ENCODE data around the gene PRKAR2B. TPM values are rescaled to one million over a fixed set of nuclear protein-coding genes. Genes with fewer than 3 reads are reported as not detected.

PRKAR2B gene
- total RNA-seq, 4 donors from 2014 or later, result 97.3 to 411 (median 236) TPM

DNA sequence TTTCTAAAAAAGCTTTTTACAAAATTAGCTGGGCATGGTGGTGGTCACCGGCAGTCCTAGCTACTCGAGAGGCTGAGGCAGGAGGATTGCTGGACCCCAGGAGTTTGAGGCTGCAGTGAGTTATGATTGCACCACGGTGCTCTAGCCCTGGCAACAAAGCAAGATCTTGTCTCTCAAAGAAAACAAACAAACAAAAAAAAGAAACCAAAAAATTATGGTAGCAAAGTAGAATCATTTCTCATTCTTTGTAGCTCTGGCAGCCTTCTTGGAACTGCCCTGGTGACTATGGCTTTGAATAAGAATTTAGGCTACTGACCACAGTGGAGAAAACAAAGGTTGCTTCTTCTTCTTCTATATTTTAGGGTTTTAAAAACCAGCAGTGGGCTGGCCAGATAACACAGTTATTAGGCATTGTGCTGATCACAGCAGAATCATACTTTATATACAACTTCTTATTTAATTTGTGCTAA, 41.9 kb upstream of the PRKAR2B start:
- TF ChIP-seq, protein P1, sequence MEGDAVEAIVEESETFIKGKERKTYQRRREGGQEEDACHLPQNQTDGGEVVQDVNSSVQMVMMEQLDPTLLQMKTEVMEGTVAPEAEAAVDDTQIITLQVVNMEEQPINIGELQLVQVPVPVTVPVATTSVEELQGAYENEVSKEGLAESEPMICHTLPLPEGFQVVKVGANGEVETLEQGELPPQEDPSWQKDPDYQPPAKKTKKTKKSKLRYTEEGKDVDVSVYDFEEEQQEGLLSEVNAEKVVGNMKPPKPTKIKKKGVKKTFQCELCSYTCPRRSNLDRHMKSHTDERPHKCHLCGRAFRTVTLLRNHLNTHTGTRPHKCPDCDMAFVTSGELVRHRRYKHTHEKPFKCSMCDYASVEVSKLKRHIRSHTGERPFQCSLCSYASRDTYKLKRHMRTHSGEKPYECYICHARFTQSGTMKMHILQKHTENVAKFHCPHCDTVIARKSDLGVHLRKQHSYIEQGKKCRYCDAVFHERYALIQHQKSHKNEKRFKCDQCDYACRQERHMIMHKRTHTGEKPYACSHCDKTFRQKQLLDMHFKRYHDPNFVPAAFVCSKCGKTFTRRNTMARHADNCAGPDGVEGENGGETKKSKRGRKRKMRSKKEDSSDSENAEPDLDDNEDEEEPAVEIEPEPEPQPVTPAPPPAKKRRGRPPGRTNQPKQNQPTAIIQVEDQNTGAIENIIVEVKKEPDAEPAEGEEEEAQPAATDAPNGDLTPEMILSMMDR (IDR thresholded peaks at IDR 0.05), result no peak
- ATAC-seq (ENCODE audit: low FRiP score), result no peak
- DNase-seq (ENCODE audit: low spot score), result no peak

DNA sequence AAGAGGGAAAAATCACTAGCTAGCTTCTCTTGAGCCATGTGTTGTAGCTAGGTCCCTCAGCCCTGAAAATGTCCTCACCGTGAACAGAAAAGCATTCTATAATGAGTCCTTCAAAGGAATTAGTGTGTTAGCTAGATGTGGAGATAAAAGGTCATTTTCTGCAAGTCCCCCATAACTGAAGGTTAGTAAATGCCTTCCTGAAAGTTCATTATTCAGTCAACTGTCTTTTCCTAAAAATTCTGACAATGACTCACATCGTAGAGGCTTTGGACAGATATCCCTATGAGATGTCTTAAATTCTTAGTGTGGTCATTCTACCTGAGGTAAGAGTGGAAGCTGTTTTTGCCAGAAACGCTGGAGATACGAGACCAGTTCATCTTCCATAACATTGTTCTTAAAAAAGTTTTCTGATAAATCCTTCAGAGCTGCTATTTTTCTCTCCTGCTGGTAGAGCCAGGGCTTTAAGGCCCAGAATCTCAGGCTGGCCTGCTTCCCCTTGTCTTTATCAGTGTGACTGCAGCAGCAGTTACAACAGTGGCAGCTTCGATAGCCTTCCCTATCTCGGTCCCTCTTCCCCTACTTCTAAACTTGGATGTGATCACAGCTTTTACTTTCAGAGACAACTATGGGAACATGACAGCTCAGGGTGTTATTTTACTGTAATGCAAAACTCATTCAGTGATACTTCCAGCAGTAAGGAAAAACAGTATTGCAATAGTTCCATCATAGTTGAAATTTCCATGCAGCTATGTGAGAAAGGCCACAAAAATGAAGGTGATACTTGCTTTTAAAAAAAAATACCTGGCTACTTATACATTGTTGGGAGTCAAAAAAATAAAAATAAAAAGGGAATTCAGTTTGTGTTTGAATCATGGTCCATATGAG, 37.3 kb upstream of the PRKAR2B start:
- no peak for ATAC-seq (ENCODE audit: low FRiP score)

DNA sequence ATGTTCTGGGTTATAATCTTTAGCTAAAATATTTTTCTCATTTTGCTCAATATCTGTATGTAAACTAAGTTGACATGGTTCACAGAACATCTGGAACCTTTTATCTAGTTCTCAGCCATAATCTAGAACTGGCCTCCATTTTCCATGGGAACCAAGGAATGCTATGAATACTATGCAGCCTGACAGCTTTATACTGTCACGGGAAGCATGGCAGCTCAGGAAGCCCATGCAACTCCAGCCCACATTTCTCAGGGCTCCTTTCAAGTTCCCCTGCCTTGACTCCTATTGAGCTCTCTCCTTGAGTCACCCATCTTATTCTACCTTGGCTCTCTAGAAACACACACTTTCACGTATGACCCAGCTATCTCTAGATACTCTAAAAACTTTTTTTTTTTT, 36.6 kb upstream of the PRKAR2B start:
- ATAC-seq (ENCODE audit: low FRiP score) (no peak), DNase-seq (ENCODE audit: low spot score) (no peak)
- TF ChIP-seq, protein P1 (IDR thresholded peaks at IDR 0.05), result no peak

More for the DNA sequence above, 37.3 kb upstream of the PRKAR2B start:
- DNase-seq (ENCODE audit: low spot score), result no peak
- TF ChIP-seq, protein P1 (IDR thresholded peaks at IDR 0.05), result no peak

DNA sequence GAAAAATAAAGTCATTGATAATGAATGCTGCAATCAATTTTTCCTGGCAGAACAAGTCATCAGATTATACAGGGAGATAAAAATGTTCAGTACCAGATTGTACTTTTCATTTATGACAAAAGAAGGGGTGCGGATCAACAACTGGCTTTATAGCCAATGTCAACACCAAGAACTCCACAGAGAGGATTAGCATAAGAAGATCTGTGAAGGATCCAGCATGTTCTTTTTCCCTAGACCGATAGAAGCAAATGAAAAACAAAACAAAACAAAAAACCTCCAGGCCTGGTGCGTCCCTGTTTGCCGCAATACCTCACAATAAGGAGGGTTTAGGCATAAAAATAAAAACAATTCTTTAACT, 34.7 kb upstream of the PRKAR2B start:
- TF ChIP-seq, protein P1 (IDR thresholded peaks at IDR 0.05), result no peak
- DNase-seq (ENCODE audit: low spot score), result no peak
- no peak for ATAC-seq (ENCODE audit: low FRiP score)

DNA sequence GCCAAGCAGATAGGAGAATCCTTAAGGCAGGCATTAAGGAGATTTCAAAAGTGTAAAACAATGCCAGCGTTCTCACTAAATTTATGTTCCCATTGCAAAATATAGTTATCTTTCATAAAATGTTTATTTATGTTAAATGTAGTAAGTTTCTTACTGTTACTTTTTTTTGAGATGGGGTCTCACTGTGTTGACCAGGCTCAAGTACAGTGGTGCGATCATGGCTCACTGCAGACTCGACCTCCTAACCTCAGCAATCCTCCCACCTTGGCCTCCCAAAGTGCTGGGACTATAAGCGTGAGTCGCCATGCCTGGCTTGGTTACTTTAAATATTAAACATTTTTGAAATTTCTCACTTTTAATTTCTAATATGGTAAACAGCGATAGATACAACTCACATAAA, 31.8 kb upstream of the PRKAR2B start:
- TF ChIP-seq, protein P1 (IDR thresholded peaks at IDR 0.05), result no peak
- ATAC-seq (ENCODE audit: low FRiP score) (no peak), DNase-seq (ENCODE audit: low spot score) (no peak)

DNA sequence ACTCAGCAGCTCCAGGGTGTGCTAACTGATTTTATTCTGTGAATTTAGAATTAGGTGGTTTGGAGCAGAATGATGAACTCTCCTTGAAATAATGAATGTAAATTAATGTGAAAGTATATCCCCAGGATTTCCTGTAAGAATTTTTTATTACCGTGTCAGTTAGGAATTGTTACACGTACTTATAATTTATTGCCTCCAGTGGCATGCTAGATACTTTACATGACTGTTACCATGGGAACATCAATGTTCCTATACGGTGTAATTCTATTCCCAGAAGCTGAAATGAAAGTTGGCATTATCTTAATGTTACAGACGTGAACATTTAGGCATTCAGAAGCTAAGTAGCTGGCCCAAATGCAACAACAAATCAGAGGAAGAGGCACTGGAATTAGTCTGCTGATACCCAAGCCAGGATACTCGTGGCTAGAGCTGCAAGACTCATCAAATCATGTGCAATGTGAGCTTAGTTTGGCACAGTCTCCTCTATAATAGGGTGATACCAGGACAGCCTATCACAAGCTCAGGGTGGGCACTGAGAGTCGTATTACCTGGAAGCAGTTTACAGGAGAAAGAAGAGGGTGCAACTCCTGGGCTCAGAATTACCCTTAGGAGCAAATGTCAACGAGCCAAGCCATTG, 30.0 kb upstream of the PRKAR2B start:
- DNase-seq (ENCODE audit: low spot score) (no peak), ATAC-seq (ENCODE audit: low FRiP score) (no peak)

More for the DNA sequence above, 30.0 kb upstream of the PRKAR2B start:
- TF ChIP-seq, protein P1 (IDR thresholded peaks at IDR 0.05), result no peak

Measured in omental fat pad (tissue), 4 donors.